ENCODE results near the gene SPEG.

DNA sequence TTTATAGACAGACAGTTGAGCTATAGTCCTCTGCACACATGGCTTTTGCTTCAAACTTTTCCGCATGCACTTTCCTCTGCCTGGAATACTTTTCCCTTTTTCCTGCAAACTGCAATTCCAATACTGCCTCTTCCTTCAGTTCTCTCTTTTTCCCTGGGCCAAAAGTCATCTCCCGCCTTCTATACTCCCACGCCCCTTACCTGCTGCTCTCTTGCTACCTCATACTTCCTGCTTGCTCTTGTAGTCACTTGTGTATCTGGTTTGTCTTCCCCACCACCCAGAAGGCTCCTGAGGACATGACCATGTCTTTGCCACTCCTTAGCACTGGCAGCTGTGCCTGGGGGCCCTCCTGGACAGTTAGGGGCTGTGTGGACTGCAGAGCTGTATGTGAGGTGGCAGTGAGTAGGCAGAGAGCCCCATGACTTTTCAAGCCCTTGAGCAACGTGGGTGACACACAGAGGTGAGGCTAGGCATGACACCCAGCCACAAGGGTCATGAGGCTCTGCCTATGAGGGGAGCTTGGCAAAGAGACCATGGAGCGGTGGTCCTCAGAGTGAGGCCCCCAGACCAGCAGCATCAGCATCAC, 23.2 kb downstream of the SPEG start:
- no peak for TF ChIP-seq GATA2 (IDR thresholded peaks at IDR 0.05; ENCODE audit: low read depth, low read length)
- no peak for TF ChIP-seq GATA3 (IDR thresholded peaks at IDR 0.05; ENCODE audit: low read depth, low read length)
